ENCODE results near the gene GHR.
"Not testable (repeated sequence)": the region's sequence is repeated elsewhere in the genome, so short reads cannot be mapped to it uniquely, and the experiment has no call there.

The GHR gene

DNA sequence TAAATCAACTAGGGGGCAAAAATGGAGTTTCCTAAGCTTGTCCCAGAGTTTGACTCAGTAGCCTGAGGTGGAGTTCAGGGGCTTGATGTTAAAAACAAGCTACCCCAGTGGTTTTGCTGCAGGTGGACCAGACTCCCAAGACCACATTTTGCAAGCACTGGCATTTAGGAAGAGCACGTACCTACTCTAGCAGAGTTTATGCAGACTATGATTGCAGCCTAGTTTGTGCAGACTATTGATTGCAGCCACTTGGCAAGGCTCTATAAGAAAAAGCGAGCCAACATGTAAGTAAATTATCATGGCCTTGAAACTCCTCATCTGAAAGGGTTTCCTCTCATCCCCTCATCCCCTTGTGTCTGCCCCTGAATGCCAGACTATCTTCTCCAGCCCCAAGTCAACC is 231.4 kb downstream of the GHR start:
- DNase-seq: no peak

DNA sequence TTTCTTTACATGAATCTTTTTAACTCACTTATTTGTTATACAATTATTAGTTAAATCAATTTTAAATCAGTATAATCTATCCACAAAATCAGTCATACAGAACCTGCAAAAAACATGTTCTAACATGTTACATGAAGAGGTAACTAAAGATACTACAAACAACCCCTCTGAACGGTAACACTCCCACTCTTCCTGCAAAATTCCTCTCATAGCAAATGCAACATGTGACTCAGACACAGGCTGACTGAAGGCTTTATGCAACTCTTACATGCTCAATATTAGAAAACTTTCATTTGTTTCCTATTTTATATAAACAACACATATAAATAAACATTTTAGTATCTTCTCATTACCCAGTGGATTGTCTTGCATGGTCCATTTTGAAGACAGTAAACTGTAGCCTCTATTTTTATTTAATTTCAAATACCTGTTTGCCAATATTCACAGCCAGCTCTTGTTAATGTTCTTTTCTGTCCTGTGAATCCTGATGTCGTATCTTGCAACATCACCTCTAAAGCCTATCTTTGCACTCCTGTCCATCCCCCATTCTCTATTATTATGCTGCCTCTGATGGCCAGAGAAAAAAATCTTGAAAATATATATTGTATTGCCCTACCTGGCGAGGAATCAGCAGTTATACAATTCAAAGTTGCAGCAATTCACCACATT is 232.9 kb downstream of the GHR start:
- DNase-seq: no peak

DNA sequence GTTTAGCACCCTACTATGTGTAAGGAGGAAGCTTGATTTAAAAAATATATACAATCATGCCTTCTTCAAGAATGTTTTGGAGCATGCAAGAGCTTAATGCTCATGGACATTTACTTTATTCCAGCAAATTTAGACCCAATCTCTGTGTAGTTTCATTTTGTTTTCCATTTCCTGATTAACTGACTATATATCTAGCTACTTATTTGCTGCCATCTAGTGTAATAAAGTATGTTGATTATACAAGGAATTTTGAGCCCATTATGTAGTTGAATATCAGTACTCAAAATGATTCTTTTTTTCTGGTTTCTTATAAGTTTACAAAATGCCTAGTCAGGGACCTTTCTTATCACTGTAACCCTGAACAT is 233.4 kb downstream of the GHR start:
- no peak for DNase-seq

DNA sequence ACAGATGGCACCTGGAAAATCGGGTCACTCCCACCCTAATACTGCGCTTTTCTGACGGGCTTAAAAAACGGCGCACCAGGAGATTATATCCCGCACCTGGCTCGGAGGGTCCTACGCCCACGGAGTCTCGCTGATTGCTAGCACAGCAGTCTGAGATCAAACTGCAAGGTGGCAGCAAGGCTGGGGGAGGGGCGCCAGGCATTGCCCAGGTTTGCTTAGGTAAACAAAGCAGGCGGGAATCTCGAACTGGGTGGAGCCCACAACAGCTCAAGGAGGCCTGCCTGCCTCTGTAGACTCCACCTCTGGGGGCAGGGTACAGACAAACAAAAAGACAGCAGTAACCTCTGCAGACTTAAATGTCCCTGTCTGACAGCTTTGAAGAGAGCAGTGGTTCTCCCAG is 236.6 kb downstream of the GHR start:
- not testable (repeated sequence) for DNase-seq

DNA sequence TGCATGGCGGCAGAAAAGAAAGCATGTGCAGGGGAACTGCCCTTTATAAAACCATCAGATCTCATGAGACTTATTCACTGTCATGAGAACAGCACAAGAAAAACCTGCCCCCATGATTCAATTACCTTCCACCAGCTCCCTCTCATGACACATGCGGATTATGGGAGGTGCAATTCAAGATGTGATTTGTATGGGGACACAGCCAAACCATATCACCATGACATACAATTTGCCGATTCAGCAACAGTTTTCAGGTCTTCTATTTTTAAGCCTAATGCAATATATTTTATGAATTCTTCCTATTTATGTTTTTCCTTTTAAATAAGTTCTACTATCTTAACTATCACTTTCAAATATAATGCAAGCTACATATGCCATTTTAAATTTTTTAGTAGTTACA is 242.6 kb downstream of the GHR start:
- no peak for DNase-seq

DNA sequence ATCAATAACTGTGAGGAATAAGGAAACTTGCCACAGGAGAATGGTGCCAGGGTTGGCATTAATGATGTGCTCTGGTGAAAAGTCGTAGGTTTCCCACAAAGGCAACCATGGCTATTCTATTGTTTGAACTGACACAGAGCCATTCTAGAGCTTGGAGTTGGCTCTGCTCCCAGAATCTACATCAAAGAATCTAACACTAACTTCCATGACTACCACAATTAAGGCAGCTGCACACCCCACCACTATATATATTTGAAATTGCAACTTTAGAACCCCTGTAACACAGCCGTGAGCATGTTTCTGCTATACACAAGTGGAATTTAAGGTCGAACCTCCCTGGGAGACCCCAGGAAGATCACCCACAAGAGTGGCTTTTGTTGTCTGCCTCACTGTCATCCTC is 243.6 kb downstream of the GHR start:
- DNase-seq: no peak

DNA sequence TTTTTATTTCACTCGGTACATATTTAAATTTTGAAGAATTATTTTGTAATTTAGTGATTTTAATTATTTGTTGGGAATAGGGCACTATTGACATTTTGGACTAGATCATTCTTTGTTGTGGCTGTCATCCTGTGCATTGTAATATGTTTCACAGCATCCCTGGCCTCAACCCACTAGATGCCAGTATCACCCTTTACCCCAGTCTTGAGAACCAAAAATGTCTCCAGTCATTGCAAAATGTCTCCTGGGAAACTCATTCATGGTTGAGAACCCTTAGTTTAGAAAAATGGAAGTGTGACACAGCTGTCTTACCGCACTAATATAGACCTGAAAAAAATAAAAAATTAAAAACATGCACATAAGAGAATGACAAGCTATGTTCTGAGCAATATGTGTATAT is 245.0 kb downstream of the GHR start:
- DNase-seq: no peak

DNA sequence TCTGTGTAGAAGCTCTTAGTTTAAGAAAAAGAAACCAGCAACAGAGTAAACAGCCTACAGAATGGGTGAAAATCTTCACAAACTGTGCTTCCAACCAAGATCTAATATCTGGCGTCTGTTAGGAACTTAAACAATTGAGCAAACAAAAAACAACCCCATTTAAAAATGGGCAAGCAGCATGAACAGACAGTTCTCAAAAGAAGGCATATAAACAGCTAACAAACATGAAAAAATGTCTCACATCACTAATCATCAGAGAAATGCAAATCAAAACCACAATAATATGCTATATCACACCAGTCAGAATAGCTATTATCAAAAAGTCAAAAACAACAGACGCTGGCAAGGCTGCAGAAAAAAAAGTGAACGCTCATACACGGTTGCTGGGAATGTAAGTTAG is 249.7 kb downstream of the GHR start:
- DNase-seq: no peak

DNA sequence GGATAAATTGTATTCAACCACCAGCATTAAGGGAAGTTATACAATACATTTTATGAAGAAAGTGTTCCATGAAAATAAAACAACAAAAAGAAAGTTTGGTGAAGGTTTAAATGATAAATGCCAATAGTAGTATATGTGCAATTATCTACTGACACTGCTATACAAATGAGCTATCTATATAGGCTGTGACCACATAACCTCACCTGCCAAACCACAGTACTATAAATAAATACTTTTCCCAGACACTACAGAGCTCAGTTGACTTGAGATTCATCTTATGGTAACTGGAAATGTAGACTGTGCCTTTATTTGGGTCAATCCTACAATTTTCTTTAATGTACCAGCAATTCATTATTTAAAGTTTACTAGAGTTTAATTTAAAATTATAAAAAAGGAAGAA is 252.4 kb downstream of the GHR start:
- DNase-seq: no peak

DNA sequence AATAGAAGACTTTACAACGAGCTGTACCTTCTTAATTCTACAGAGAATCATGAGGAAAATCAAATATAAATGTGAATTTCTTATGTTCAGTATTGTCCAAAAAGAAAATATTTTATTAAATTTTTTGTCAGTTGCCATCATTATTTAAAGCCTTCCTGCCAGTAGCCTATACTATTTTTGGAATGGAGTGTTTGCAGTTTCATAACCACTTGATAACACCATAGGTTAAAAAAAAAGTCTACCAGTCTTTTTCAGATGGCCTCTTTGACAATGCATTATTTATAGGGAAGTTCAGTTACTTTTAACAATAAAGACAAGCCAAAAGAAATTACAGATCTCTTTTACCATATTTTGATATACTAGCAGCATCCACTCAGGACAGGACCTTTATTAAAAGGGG is 253.1 kb downstream of the GHR start:
- DNase-seq: no peak

DNA sequence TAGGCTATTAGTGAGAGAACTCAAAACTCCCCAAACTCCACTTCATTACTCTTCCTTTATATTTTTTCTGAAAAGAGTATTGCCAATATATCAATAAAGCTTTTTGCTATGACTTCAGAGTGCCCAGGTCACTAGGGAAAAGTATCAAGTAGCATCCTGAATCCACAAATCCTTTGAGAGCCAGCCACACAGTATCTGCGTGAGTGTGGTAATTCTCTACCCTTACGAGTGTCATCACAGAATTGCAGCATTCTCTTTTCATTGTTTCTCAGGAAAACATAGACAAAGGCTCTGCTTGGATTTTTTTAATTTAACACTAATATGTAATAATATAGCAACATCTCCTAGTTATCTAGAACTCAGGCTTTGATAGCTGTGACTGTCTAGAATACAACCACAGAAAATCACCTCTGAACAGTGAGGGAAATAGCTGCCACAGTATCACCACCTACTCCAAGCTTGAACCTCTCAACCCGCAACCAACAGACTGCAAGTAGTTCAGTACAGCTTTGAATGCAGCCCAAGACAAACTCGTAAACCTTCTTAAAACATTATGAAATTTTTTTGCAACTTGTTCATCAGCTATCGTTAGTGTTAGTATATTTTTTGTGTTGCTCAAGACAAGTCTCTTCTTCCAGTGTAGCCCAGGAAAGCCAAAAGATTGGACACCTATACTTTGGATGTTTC is 254.1 kb downstream of the GHR start:
- no peak for DNase-seq

DNA sequence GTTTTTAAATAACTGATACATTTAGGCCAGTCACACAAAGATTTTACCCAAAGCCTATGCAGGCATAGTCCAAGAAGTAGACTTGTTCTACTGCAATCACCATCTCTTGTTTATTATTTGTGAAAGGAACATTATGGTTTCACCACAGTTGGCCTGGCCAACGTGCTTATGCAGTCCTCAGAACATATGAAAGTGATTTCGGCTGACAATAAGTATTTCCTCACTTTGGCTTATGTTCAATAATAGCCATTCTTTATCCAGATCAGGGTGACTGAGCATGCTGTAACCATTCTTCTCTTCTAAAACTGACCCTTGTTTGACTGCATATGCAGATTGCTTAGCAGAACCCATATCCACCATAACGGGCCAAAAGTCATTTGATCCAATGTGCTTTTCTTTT is 256.8 kb downstream of the GHR start:
- no peak for DNase-seq

DNA sequence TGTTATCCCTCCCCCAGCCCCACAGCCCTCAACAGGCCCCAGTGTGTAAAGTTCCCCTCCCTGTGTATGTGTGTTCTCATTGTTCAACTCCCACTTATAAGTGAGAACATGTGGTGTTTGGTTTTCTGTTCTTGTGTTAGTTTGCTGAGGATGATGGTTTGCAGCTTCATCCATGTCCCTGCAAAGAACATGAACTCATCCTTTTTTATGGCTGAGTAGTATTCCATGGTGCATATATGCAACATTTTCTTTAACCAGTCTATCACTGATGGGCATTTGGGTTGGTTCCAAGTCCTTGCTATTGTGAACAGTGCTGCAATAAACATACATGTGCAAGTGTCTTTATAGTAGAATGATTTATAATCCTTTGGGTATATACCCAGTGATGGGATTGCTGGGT is 261.8 kb downstream of the GHR start:
- not testable (repeated sequence) for DNase-seq

DNA sequence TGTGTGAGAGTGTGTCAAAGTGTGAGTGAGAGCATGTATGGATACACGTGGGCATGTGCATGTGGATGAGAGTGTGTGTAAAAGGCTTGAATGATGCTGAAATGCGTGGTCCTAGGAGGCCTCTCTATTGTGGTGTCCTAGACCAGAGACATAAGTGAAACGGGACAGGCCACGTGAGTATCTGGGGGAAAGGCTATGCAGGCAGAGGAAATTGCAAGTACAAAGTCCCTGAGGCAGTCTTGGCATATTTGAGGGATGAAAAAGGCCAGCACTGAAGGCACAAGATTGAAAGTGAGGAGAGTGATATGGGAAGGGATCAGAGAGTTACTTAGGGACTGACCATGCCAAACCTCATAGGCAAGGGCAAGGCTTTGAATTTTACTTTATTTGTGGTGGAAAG is 266.2 kb downstream of the GHR start:
- no peak for DNase-seq

DNA sequence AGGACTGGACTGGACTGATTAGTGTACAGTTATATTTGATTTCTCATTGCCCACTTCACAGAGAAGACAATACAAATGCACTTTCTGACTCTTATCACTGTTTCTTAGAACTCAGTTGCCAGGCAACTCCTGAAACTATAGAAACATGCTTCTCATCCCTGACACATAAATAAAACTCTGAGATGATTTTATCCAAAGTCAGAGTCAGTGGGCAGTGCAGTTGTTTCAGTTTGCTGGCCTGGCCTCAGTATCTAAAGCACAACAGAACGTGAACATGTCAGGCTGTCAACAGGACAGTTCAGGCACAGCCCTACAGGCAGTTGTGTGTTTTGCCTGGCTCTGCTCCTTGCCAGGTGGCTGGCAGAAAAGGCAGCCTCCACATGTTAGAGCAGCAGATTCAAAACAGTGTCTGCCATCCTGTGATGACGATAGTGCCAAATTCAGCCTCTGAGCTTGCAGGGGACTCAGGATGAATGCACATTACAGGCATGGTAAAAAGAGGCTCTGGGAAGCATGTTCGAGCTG is 268.2 kb downstream of the GHR start:
- no peak for DNase-seq

DNA sequence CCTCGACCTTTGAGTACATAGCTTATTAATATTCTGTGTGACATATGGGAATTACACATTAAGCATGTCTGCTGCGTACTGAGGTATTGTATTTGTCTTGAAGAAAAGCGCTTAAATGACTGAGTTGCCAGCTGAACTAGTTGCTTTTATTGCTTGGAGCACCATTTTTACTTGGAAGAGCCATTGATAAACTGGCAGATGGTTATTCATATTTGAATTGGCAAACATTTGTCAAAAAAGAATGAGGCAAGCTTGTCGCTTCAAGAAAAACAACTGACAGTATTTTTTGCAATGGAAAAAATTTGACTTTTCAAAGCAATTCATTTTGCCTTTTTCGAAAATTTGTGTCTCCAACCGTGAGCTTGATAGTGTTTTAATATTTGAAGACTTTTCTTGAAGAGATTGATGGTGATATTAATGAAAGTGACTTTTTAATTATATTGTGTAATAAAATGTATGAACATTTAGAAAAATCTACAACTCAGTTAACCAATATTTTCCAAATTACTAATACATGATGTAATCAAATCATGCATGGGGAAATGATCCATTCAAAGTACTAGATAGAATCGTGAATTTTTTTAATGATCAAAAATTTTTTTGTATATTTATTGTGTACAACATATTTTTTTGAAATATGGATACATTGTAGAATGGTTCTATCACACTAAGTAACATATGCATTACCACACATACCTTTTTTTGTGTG is 278.3 kb downstream of the GHR start:
- no peak for DNase-seq

DNA sequence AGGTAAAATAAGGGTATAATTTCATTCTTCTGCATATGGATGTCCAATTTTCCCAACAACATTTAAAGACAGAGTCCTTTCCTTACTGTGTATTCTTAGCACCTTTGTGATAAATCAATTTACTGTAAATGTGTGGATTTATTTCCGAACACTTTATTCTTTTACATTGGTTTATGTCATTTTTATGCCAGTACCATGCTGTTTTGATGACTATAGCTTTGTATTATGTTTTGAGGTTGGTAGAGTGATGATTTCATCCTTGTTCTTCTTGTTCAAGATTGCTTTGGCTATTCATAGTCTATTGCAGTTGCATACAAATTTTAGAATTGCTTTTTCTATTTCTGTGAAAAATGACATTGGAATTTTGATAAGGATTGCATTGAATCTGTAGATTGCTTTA is 280.0 kb downstream of the GHR start:
- DNase-seq: no peak

DNA sequence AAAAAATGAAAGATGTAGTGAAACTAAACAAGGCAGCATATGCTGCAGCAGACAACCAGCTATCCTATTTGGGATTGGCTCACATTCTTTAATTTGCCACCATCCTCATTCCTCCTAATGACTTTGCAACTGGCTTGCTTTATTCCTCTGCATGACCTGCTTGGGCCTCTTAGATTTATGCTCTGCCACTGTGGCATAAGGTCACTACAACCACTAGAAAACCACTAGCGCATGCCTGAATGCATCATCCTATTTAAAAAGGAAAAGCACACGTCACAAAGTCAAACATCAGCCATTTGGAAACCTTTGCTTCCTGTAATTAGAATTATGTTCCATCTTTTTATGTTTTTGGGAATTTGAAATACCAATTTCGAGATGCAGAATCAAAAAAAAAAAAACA is 292.5 kb downstream of the GHR start:
- DNase-seq: no peak

DNA sequence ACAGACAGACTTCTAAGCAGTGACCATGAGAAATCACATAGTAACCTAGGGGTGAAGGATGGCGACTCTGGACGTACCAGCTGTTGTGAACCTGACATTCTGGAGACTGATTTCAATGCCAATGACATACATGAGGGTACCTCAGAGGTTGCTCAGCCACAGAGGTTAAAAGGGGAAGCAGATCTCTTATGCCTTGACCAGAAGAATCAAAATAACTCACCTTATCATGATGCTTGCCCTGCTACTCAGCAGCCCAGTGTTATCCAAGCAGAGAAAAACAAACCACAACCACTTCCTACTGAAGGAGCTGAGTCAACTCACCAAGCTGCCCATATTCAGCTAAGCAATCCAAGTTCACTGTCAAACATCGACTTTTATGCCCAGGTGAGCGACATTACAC is 295.4 kb downstream of the GHR start:
- no peak for DNase-seq

DNA sequence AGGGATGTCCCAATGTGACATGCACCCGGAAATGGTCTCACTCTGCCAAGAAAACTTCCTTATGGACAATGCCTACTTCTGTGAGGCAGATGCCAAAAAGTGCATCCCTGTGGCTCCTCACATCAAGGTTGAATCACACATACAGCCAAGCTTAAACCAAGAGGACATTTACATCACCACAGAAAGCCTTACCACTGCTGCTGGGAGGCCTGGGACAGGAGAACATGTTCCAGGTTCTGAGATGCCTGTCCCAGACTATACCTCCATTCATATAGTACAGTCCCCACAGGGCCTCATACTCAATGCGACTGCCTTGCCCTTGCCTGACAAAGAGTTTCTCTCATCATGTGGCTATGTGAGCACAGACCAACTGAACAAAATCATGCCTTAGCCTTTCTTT is 295.8 kb downstream of the GHR start:
- no peak for DNase-seq

DNA sequence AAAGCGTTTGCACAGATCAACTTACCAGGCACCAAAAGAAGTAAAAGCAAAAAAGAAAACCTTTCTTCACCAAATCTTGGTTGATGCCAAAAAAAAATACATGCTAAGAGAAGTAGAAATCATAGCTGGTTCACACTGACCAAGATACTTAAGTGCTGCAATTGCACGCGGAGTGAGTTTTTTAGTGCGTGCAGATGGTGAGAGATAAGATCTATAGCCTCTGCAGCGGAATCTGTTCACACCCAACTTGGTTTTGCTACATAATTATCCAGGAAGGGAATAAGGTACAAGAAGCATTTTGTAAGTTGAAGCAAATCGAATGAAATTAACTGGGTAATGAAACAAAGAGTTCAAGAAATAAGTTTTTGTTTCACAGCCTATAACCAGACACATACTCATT is 297.0 kb downstream of the GHR start:
- DNase-seq: no peak

DNA sequence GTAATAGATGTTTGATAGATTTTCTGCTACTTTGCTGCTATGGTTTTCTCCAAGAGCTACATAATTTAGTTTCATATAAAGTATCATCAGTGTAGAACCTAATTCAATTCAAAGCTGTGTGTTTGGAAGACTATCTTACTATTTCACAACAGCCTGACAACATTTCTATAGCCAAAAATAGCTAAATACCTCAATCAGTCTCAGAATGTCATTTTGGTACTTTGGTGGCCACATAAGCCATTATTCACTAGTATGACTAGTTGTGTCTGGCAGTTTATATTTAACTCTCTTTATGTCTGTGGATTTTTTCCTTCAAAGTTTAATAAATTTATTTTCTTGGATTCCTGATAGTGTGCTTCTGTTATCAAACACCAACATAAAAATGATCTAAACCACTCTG is 298.2 kb downstream of the GHR start:
- no peak for DNase-seq

DNA sequence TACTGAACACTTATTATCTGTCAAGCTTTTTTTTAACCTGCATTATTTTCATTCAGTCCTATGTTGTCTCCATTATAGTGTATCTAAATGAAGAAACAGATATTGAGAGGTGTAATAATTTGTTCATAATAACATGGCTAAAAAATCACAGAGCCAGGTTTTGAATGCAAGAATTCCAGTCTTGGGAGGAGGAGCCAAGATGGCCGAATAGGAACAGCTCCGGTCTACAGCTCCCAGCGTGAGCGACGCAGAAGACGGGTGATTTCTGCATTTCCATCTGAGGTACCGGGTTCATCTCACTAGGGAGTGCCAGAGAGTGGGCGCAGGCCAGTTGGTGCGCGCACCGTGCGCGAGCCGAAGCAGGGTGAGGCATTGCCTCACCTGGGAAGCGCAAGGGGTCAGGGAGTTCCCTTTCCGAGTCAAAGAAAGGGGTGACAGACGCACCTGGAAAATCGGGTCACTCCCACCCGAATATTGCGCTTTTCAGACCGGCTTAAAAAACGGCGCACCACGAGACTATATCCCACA is 311.4 kb downstream of the GHR start:
- DNase-seq: not testable (repeated sequence)

DNA sequence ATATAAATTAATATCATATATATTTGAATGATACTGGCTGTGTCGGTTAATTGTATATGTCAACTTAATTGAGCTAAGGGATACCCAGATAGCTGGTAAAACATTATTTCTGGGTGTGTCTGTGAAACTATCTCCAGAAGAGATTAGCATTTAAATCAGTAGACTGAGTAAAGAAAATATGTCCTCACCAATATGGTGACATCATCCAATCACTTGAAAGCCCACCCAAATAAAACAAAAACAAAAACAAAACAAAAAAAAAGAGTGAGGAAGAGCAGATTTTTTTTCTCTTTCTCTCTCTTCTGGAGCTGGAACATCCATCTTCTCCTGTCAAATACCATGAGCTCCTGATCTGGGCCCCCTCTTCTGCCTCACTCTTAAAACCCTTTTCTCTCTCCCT is 317.7 kb downstream of the GHR start:
- DNase-seq: no peak

Data from activated T-cell treated with anti-CD3 and anti-CD28 coated beads for 4 hours (primary cell).